ENCODE data around the gene THSD4. TPM values are rescaled to one million over a fixed set of nuclear protein-coding genes. Genes with fewer than 3 reads are reported as not detected.

The THSD4 gene
- total and polyA plus RNA-seq, 9 of the 15 experiments (the other 6 are each of a cell fraction or from before 2014, with no cell fraction given) = 0.04 TPM; not detected in 5

- TF ChIP-seq TEAD2 (tag; IDR thresholded peaks at IDR 0.05) (no peak), DLX4 (CRISPR knock-in tag; IDR thresholded peaks at IDR 0.05) (no peak), ZKSCAN1 (IDR thresholded peaks at IDR 0.05; ENCODE audit: low read depth, low read length) (no peak), SPI1 (IDR thresholded peaks at IDR 0.05; ENCODE audit: borderline replicate concordance, low read depth, low read length) (no peak), BRD4 (IDR thresholded peaks at IDR 0.05) (no peak), SMARCA4 (IDR thresholded peaks at IDR 0.05) (no peak)
Measured at GRCh38 chr15:71781179-71781964, 666.1 kb downstream of the THSD4 start (continued).

- Histone ChIP-seq H3K9ac (ENCODE audit: insufficient read depth in 1 of 2, low read depth in 2 of 2, low read length in 2 of 2) (no peak overlapping the region), H3K9me3 (replicated peaks; ENCODE audit: control insufficient read depth, insufficient read depth, low read depth, low read length) (no peaks in the 10 kb centered on the region), H3K4me1 (replicated peaks in 1 of 2; ENCODE audit: control insufficient read depth in 2 of 2, insufficient read depth in 2 of 2, low read length in 2 of 2) (no peaks in the 10 kb centered on the region), H3K9me1 (ENCODE audit: control insufficient read depth, insufficient read depth, low read length) (no peaks in the 10 kb centered on the region), H3K4me2 (ENCODE audit: insufficient read depth, low read length) (no peak overlapping the region), H2AFZ (ENCODE audit: low read depth, low read length) (no peak overlapping the region), H3K36me3 (ENCODE audit: control insufficient read depth, insufficient read depth, low read length) (no peaks in the 10 kb centered on the region), H3K27me3 (ENCODE audit: control insufficient read depth in 2 of 2, insufficient read depth in 2 of 2, low read length in 2 of 2) (peaks cover 32 to 44% of the 10 kb centered on the region in 2 experiments), H3K79me2 (ENCODE audit: control insufficient read depth, insufficient read depth, low read length) (no peaks in the 10 kb centered on the region), H3K27ac (ENCODE audit: extremely low read depth, low read depth, low read length) (no peak overlapping the region), H3K4me3 (no peak overlapping the region), H4K20me1 (replicated peaks; ENCODE audit: control insufficient read depth, insufficient read depth, low read length) (peaks cover 4% of the 10 kb centered on the region; the same call in 1 of the 2 replicates)
- in situ Hi-C loops (cut with MboI) (no loop called here), intact Hi-C loops (cut with micrococcal nuclease) (loop anchor here (5.0 kb wide), 1 partner anchor 375 kb away; no protein-coding TSS in a partner anchor)
- CTCF ChIA-PET (ENCODE audit: low intra/inter-chr PET ratio) = interaction anchor here (1.4 kb wide), 1 partner anchor 373 kb away, joined by 6 read pairs; no protein-coding TSS in a partner anchor
- FAIRE-seq = no peak
- ATAC-seq = no peak
- POLR2A ChIA-PET = no interaction called here
- DNase-seq (ENCODE audit: extremely low read depth in 1 of 4, low spot score in 3 of 4) = no peak
- 0% methylated on average over 8 of the region's 8 CpGs for WGBS (ENCODE audit: insufficient coverage, low coverage, missing lambda C conversion rate)
- BruUV-seq (replicated peaks) = no TSS peak
- TF ChIP-seq HIVEP1 (CRISPR knock-in tag; IDR thresholded peaks at IDR 0.05) = no peak
- no peak for TF ChIP-seq KAT7 (CRISPR knock-in tag; IDR thresholded peaks at IDR 0.05; ENCODE audit: borderline replicate concordance)
- no peak for TF ChIP-seq HMBOX1 (IDR thresholded peaks at IDR 0.05)
- TF ChIP-seq ZNF146 (CRISPR knock-in tag; IDR thresholded peaks at IDR 0.05; ENCODE audit: unreplicated experiment) = no peak
- no peak for TF ChIP-seq THAP12 (CRISPR knock-in tag; IDR thresholded peaks at IDR 0.05)
- TF ChIP-seq PML (IDR thresholded peaks at IDR 0.05; ENCODE audit: low read length) = no peak
- no peak for TF ChIP-seq GTF3C2 (IDR thresholded peaks at IDR 0.05; ENCODE audit: borderline replicate concordance, extremely low read depth, insufficient read length)
- no peak for TF ChIP-seq RCOR1 (IDR thresholded peaks at IDR 0.05; ENCODE audit: borderline replicate concordance in 1 of 2, low read depth in 2 of 2, low read length in 2 of 2)
Measured at GRCh38 chr15:71781965-71782265, 666.6 kb downstream of the THSD4 start.
